ENCODE measurements around the gene KLK2. TPM values are rescaled to one million over a fixed set of nuclear protein-coding genes. Genes with fewer than 3 reads are reported as not detected.

Gene KLK2
- total RNA-seq, 1 experiment from 2014 or later, result not detected

GRCh38 chr19:50889638-50890037, 16.4 kb downstream of the KLK2 start:
- H3K36me3 ChIP-seq (ENCODE audit: control insufficient read depth in 1 of 2, insufficient read depth in 2 of 2, low read length in 2 of 2), result no peaks in the 10 kb centered on the region
- H3K4me3 ChIP-seq (replicated peaks in 1 of 2; ENCODE audit: low read depth in 1 of 2, low read length in 2 of 2), result no peak overlapping the region
- no peaks in the 10 kb centered on the region; a peak in 1 of 4 replicates for H3K4me1 ChIP-seq (ENCODE audit: control insufficient read depth in 1 of 2, insufficient read depth in 2 of 2, low read length in 2 of 2)
- no peak overlapping the region for H2AFZ ChIP-seq (ENCODE audit: low read depth, low read length, poor library complexity, severe bottlenecking)
- DNase-seq (ENCODE audit: low read depth, low spot score) (no peak), ATAC-seq (no peak)
- H3K9ac ChIP-seq (ENCODE audit: low read length), result no peak overlapping the region
- peaks cover 19% of the 10 kb centered on the region; the same call in 1 of the 2 replicates for H3K27me3 ChIP-seq (ENCODE audit: insufficient read depth, low read length)
- RAD21 ChIA-PET (ENCODE audit: low non-redundant PET in 1 of 2, low total read pairs in 2 of 2, uncharacterized antibody in 2 of 2, unreplicated experiment in 2 of 2), result no interaction called here
- BruUV-seq (replicated peaks), result no TSS peak
- no peaks in the 10 kb centered on the region for H3K9me3 ChIP-seq (ENCODE audit: control insufficient read depth in 1 of 2, insufficient read depth in 1 of 2, low read depth in 1 of 2, low read length in 2 of 2)
- H4K20me1 ChIP-seq (ENCODE audit: insufficient read depth), result no peaks in the 10 kb centered on the region
- TF ChIP-seq CBX3 (IDR thresholded peaks at IDR 0.05; ENCODE audit: low read depth), result no peak
- TF ChIP-seq CTCF (IDR thresholded peaks at IDR 0.05 in 2 of 3, conservative IDR thresholded peaks at IDR 0.05 in 1 of 3; ENCODE audit: borderline replicate concordance in 1 of 3, insufficient read depth in 1 of 3, low read depth in 2 of 3, low read length in 2 of 3), result no peak
- TF ChIP-seq, protein P1, sequence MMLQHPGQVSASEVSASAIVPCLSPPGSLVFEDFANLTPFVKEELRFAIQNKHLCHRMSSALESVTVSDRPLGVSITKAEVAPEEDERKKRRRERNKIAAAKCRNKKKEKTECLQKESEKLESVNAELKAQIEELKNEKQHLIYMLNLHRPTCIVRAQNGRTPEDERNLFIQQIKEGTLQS (IDR thresholded peaks at IDR 0.05), result no peak
- no peak for TF ChIP-seq EZH2 (IDR thresholded peaks at IDR 0.05)
- no peak for TF ChIP-seq SRF (IDR thresholded peaks at IDR 0.05; ENCODE audit: low read depth)
- no peak for TF ChIP-seq POLR2AphosphoS5 (IDR thresholded peaks at IDR 0.05; ENCODE audit: low read depth, low read length)
- no peak for TF ChIP-seq SIN3A (IDR thresholded peaks at IDR 0.05; ENCODE audit: low read depth)
- TF ChIP-seq JUND (IDR thresholded peaks at IDR 0.05), result no peak
- TF ChIP-seq MAX (IDR thresholded peaks at IDR 0.05), result no peak
- TF ChIP-seq YY1 (IDR thresholded peaks at IDR 0.05; ENCODE audit: extremely low read depth, insufficient replicate concordance, low read depth, low read length), result no peak
- TF ChIP-seq POLR2A (IDR thresholded peaks at IDR 0.05; ENCODE audit: borderline replicate concordance, extremely low read depth, insufficient read depth, insufficient read length), result no peak
- no peak for TF ChIP-seq EGR1 (IDR thresholded peaks at IDR 0.05; ENCODE audit: low read depth)
- TF ChIP-seq, protein P2, sequence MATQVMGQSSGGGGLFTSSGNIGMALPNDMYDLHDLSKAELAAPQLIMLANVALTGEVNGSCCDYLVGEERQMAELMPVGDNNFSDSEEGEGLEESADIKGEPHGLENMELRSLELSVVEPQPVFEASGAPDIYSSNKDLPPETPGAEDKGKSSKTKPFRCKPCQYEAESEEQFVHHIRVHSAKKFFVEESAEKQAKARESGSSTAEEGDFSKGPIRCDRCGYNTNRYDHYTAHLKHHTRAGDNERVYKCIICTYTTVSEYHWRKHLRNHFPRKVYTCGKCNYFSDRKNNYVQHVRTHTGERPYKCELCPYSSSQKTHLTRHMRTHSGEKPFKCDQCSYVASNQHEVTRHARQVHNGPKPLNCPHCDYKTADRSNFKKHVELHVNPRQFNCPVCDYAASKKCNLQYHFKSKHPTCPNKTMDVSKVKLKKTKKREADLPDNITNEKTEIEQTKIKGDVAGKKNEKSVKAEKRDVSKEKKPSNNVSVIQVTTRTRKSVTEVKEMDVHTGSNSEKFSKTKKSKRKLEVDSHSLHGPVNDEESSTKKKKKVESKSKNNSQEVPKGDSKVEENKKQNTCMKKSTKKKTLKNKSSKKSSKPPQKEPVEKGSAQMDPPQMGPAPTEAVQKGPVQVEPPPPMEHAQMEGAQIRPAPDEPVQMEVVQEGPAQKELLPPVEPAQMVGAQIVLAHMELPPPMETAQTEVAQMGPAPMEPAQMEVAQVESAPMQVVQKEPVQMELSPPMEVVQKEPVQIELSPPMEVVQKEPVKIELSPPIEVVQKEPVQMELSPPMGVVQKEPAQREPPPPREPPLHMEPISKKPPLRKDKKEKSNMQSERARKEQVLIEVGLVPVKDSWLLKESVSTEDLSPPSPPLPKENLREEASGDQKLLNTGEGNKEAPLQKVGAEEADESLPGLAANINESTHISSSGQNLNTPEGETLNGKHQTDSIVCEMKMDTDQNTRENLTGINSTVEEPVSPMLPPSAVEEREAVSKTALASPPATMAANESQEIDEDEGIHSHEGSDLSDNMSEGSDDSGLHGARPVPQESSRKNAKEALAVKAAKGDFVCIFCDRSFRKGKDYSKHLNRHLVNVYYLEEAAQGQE (IDR thresholded peaks at IDR 0.05; ENCODE audit: low read depth), result no peak
- TF ChIP-seq RAD21 (IDR thresholded peaks at IDR 0.05; ENCODE audit: low read depth), result no peak
- no peak for TF ChIP-seq CEBPB (IDR thresholded peaks at IDR 0.05; ENCODE audit: low read depth)
- no peak for TF ChIP-seq ZNF274 (IDR thresholded peaks at IDR 0.05; ENCODE audit: low read depth, low read length)
- no peak for TF ChIP-seq FOSL1 (IDR thresholded peaks at IDR 0.05; ENCODE audit: low read depth)
- TF ChIP-seq SP1 (IDR thresholded peaks at IDR 0.05; ENCODE audit: low read depth), result no peak
- CTCF ChIA-PET, result no interaction called here
- POLR2A ChIA-PET, result no interaction called here
- no peaks in the 10 kb centered on the region for H3K9me2 ChIP-seq (ENCODE audit: insufficient read depth)
- H3K27ac ChIP-seq (ENCODE audit: low read depth, low read length), result no peak overlapping the region
- H3K4me2 ChIP-seq (ENCODE audit: low read length), result no peak overlapping the region
- H3K79me2 ChIP-seq (ENCODE audit: insufficient read depth, low read length), result no peaks in the 10 kb centered on the region
- intact Hi-C loops (cut with micrococcal nuclease), result no loop called here

Data from HCT116 (cell line).